ENCODE measurements around the gene FOXC2.

GRCh38 chr16:86584726-86585721 is 18.4 kb downstream of the FOXC2 start:
- TF ChIP-seq CSRNP3 (CRISPR knock-in tag; IDR thresholded peaks at IDR 0.05), result no peak
- TF ChIP-seq BACH2 (CRISPR knock-in tag; IDR thresholded peaks at IDR 0.05; ENCODE audit: borderline replicate concordance), result no peak
